HL-60/S4 (cell line): ENCODE data around the gene SLC2A9.

Source experiments
- in situ Hi-C: fragments of 300-500 bp; cut with MboI; formaldehyde crosslinking; loops from 2 replicates; pipeline ENCODE4 v1.14.3; 2022; ENCODE audit warnings: low sequenced_read_pairs

Gene SLC2A9

DNA sequence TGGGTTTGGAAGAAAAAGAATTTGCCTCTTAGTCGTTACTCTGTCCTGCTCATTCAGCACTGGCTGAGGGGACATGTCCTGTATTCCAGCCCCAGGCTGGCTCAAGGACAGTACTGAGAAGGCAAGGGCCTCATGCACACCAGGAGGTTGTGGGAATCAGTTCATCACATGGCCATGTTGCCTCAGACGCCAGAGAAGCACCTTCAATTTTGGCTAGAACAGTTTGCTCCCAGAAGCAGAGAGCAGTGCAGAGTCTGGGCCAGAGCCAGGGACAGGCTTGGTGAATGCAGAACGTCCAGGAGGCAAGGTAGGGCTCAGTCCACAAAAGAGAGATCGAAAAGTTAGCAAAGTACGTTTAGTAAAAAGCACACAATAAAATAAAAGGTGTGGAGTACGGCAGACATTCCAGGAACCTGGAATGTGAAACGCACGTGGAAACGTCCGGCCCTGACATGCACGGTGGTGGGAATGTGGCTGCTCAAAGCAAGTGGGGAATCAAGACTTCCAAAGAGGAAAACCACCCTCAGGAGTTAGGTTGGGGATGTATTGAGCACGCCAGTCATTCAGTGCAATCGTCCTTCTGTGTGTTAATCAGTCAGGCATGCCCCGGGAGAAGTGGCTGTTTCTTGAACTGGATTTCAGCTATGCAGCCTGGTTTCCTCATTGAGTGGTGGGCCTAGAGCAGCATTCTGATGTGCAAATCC, 1.2 kb upstream of the SLC2A9 start:
- in situ Hi-C loops = no loop called here

DNA sequence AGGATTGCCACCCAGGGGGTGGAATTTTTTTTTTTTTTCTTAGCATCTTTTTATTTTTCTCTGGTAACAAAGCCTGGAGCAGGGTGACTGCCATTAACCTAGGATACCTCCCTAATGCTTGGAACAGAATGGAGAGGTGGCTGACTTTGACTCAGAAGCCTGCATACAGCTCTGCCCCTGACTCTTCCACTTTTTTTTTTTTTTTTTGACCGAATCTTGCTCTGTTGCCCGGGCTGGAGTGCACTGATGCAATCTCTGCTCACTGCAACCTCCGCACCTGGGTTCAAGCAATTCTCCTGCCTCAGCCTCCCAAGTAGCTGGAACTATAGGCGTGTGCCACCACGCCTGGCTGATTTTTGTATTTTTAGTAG, 341 bp upstream of the SLC2A9 start:
- in situ Hi-C loops = no loop called here

DNA sequence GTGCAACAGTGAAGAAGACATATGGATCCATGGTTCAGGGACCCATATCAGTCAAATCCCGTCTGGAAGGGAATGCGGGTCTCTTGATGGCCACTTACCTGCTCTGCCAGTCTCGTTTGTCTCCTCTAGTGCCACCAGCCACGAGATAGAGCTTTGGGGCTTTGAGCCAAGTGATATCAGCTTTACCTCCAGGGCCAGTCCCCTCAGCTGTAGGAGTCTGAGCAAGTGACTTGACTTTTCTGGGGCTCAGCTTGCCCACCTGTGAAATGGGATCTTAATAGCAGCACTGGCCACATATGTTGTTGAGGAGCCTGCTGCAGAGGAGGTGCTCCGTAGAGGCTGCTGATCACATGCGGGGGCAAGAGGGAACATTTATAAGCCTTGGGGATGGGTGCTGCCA, 1.2 kb downstream of the SLC2A9 start:
- in situ Hi-C loops = no loop called here

DNA sequence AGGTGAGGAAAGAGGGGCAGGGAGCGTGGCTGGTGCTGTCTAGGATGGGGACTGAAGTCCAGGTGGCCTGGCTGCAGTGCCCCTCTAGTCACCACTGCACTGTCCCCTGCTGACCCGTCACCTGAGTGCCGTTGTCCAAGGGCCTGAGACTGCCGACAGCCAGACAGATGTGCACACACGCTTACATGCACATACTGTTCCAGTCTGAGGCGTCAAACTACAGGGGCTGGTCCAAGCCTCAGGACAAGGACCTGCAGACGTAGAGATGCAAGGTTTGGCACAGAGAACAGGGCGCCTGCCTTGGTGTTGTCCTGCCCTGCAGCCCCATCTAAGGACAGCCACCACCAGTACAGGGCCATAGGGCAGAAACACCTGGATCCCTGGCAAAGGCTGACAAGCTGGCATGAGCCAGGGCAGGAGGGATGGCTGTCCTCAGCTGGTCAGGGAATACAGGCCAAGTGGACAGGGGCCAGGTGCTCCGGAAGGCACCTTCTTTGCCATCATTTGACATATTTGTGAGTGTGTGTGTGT, 1.7 kb downstream of the SLC2A9 start:
- in situ Hi-C loops = loop anchor here (5.0 to 10.0 kb wide), 2 partner anchors 257 to 315 kb away; no protein-coding TSS in a partner anchor

DNA sequence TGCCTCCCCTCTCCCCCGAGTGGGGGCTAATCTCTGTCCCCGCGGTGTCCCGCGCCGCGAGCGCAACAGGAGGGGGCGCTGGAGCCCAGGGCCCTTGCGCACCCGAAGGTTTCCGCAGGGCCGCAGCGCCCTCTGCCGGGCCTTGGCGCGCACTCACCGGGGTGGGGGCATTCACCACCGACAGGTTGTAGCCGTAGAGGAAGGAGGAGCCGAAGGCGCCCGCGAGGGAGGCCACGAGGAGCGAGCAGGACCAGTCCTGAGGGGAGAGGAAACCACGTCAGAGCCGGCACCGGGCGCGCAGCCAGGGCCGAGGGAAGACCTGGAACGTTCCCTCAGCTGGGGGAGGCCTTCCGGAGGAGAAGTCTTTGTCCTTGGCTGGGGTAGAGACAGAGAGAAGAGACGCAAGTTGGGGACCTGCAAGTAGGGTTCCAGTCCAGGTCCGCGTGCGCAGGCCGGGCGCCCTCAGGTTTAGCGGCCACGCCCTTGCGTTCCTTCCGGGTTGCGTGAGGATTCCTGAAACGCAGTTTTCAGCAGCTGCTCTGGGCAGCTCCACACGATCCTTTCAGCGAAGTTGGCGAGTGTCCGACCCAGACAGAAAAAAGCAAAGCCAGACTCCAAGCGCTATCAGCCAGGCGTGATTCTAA, 2.4 kb downstream of the SLC2A9 start:
- in situ Hi-C loops = loop anchor here (5.0 to 10.0 kb wide), 2 partner anchors 257 to 314 kb away; no protein-coding TSS in a partner anchor

DNA sequence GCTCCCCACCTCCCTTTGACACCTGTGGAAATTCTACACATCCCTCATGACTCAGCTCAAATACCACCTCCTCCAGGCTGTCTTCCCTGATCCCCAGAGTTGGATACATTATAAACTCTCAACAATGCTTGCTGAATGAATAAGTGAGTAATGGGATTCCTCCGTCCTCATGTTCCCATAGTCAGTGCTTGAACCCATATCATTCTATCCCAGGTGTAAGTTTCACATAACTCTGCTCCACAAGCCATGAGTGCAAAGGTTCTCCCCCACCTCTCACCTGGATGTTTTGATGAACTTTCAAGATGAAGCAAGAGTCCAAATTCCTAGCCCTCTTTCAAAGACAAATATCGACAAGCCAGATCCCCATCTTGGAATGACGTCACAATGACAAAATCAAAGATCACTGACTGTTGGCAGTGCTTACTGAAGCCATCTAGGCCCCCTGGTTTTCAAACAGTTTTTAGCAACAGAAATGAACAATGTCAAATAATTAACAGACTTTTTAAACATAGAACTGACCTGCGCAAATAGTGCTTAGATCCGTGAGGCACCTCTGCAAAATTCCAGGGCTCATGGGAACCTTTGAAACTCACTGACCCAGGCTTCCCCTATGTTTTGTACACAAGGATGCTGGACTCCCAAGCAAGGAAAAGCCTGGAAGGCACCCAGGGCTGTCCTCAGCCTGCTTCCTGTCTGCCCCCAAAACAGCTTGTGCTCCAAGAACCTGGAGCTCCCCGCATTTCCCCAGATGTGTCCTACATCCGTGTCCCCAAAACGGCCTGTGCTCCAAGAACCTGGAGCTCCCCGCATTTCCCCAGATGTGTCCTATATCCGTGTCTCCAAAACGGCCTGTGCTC, 4.0 kb downstream of the SLC2A9 start:
- in situ Hi-C loops = loop anchor here (5.0 to 10.0 kb wide), 2 partner anchors 255 to 312 kb away; no protein-coding TSS in a partner anchor

DNA sequence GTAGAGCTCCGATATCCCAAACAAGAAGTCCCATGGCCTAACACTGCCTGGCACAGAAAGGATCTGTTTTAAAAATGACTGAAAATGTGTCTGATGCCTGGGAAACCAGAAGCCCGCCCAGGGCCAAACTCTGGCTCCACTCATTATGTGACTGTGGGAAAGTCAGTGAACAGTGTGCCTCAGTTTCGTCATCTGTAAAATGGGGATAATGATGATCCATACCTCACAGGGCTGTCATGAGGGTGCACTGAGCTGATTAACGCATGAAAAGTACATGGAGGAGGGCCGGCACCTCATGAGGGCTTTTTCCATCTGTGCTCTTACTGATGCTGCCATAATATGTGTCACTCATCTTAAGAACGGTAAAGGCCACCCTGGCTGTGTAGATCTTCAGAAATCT, 5.1 kb downstream of the SLC2A9 start:
- in situ Hi-C loops = loop anchor here (5.0 to 10.0 kb wide), 2 partner anchors 254 to 311 kb away; no protein-coding TSS in a partner anchor

DNA sequence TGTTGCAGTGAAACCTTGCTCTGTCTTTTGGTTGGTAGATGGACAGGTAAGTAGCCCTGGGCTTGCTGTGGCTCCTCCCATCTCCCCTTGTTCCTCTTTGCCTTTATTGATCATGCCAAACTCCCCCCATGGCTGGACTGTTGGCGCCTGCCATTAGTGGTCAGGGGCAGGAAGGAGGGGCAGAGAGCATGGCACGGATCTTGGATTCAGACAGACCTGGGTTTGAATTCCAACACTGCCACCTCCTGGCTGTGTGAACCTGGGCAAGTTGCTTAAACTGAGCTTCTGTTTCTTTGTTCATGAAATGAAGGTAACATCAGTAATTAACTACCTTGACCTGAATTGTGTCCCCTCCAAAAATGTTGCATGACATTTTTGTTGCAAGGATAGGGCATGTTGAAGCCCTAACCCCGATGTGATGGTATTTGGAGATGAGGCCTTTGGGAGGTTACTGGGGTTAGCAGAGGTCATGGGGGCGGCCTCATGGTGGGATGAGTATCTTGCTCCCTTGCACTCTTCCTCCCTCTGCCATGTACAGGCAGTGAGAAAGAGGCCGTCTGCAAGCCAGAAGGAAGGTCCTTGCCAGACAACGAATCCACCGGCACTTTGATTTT, 6.0 kb downstream of the SLC2A9 start:
- in situ Hi-C loops = loop anchor here (5.0 to 10.0 kb wide), 2 partner anchors 253 to 310 kb away; no protein-coding TSS in a partner anchor

DNA sequence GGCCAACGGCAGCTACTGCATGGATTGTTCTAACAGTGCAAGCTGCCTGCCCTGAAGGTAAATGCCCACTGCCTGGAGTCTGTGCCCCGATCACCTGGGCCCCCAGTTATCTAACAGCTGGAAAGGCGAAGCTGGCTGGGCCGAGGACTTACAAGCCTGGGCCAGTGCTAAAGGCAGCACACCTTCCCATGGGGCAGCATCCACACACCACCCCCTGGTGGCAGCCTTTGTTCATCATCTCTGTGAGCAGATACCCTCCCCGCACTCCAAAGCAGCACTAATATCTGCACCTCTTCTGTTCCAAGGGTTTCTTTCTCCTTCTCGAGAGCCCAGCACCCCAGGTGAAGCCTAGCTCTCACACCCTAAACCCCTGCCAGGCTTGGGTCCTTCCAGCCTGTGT, 7.6 kb downstream of the SLC2A9 start:
- in situ Hi-C loops = loop anchor here (10.0 kb wide), 1 partner anchor 309 kb away; no protein-coding TSS in a partner anchor

DNA sequence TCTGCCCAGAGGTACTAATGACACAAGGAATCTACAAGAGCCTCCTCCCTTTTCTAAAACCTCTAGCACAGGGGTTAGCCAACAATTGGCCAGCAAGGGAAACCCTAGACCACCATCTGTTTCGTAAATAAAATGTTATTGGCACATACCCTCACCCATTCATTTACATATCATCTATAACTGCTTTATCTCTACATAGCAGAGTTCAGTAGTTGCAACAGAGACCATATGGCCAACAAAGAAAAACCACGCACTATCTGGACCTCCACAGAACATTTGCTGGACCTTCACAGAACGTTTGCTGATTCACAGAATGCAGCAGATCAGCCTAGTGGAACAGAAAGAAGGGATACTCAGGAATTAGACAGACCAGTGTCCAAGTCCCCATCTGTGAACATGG, 9.4 kb downstream of the SLC2A9 start:
- in situ Hi-C loops = loop anchor here (10.0 kb wide), 1 partner anchor 307 kb away; no protein-coding TSS in a partner anchor

DNA sequence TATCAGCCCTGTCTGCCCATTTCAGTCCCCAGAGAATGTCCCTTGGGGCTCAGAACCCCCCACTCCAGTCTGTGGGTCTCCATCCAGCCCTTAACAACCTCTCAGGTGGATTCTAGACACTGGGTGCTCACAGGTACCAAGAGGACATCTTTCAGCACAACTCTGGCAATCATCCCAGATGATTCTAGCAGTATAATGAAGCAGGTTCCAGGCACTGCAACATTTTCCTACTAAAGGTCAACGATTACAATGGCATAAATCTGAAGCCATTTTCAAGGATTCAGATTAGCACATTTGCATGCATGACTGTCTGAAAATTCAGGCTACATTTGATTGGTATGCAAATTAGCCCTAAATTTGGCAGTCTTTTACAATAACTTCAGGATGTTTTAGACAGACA, 10.0 kb downstream of the SLC2A9 start:
- in situ Hi-C loops = loop anchor here (10.0 kb wide), 1 partner anchor 306 kb away; no protein-coding TSS in a partner anchor

DNA sequence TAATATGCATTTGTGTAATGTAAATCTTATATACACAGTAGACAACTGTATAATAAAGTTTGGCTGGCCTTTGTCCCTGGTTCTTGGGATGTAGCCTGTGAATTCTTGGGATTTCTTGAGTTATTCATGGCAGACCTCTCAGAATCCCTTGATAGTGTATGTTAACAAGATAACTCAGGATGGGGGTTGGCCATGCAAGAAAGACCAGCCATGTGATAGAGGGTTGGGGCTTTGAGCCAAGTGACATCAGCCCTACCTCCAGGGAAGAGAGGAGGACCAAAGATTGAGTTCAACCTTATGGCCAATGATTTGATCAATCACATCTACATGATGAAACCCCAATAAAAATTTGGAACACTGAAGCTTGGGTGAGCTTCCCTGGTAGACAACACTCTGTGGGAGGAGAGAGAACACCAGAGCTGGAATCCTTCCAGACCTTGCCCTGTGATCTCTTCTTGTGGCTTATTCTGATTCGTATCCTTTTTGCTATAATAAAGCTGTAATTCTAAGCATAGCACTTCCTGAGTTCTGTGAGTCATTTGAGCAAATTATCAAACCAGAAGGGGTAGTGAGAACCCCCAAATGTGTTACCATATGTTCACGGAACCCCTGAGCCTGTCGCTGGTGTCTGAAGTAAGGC, 11.3 kb downstream of the SLC2A9 start:
- in situ Hi-C loops = loop anchor here (10.0 kb wide), 1 partner anchor 305 kb away; no protein-coding TSS in a partner anchor

DNA sequence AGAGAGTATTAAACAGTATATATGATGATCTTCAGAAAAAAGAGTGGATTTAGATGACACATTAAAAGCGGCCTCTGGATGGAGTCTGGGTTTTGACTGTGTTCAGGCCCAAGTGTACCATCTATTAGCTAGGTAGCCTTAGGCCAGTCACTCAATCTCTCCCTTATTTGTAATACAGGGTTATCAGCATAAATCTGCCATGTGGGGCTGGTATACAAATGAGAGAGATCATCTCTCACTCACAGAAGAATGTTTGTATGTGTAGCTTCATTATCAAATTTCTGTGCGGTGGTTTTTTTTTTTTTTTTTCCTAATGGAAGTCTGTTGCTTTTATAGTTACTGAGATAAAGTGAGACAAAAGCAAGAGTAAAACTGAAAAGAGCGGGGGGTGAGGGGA, 12.7 kb downstream of the SLC2A9 start:
- in situ Hi-C loops = no loop called here

DNA sequence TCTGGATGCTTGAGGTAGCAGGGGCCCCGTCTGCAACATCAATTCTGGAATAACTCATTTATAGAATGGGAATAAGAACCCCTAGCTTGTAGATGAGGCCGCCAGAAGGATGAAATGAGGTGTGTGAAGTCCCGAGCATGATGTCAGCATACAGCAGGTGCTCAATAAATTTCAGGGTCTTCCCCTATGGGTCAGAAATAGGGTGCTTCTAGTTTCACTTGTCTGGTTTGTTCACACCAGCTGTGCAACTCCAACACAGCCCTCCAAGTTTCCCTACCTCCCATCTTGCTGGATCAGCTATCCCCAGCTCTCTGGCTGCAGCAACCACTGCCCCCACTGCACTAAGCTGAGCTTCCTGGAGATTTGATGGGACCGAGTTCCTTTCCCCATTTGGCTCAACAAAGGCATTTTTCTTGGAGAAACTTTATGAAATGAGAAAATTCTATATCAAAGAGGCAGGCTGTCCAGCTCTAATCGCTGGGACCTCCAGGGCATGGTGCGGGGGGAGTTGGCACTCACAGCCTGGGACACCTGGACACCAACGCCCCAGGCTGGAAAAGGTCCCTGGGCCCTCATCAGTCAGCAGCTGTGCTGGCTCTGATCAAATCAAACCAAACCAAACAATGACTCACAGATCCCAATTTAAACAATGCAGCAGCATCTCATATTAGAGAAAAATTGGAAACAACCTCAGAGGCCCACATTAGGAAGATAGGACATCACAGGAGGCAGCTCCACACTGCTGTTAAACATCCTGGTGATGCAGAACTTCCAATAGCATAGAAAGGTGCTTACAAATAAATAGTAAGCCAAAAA, 13.3 kb downstream of the SLC2A9 start:
- in situ Hi-C loops = no loop called here

DNA sequence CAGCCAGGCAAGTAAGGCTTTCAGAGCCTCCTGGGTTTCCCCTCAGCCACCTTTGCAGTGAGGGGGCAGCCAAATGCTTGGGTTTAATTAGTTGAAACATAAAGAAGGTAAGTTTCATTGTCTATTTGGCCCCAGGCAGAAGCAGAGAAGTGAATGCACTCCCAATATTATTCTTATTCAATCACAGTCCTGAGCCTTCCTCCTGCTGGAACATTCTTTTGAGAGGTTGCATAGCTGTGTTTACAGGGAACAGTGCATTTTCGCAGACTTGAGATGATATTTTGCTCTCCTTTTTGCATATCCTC, 13.9 kb downstream of the SLC2A9 start:
- in situ Hi-C loops = no loop called here

DNA sequence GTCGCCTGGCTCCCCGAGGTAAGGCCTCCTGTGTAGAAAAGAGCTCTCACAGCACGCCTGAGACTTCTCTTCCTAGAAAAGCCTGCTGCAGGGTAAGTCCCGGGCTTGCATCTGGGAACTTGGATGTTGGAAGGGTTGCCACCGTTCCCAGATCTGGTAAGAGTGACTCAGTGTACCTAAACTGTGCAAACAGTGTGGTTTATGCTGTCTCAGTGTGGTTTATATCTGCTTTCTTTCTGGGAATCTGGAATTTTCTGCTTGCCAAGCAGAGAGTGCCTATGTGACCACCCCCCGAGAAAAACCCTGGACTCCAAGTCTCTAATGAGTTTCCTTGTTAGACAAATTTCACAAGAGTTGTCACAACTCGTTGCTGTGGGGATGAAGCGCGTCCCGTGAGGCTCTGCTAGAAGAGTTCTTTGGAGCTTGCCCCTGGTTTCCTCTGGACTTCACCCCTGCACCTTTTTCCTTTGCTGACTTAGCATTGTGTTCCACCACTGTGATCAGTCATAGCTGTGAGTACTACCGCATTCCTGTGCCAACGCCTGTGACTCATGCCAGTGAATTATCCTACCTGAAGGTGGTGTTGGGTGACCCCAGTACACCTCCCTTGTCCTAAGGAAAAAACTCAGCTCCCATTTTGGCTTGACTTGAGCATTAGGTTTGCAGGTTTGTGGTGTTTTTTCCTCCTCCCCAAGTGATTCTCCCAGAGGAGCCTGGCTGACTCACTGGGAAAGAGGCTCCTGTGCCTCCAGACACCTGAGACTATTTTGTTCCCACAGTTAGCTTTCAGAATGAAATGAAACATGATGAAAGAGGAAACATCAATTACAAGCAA, 14.5 kb downstream of the SLC2A9 start:
- in situ Hi-C loops = no loop called here

DNA sequence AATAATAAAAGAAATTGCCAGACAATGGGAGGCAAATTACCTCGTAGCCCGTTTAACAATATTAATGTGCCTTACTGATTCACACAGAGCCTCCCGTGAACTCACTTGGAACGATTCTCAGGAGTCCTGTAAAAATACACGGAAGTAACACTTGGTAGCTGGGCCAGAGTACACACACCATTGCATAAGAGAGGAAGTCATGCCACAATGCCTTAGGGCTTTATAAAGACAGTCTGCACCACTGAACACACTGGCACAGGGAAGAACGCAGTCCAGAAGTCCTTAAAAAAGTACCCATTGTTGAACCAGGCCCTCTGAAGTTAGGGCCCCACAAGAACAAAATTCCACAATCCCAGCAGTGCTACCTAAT, 15.1 kb downstream of the SLC2A9 start:
- in situ Hi-C loops = no loop called here

DNA sequence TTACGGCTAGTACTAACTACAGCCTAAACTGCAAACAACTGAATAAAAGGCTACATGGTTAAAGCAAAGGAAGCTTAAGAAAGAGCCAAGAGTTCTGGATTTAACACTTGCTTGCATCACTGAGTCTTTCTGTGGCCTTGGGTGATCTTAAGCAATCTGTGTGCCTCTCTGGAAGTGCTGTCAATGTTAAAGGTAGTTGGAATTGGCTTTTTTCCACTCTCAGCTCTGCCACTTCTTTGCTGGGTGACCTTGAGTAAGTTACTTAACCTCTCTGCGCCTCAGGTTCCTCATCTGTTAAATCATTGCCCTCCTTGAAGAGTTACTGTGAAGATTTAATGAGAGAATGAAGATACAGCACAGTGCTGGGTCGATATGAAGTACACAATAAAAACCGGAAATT, 15.7 kb downstream of the SLC2A9 start:
- in situ Hi-C loops = no loop called here

DNA sequence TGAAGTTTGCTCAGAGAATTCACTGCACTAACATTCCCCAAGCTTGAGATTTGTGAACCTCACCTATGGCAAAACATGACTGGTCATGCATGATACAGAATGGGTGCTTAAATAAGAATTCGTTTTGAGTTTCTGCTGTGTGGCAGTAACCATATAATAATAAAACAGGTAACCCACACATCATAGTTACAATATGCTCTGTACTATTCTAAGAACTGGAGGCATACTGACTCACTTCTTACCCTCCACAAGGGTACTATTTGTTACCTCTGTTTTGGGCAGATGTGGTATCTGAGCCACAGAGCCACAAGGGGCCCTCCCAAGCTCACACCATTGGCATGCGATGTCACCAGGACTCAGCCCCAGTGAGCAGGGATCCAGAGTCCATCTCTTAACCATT, 17.6 kb downstream of the SLC2A9 start:
- in situ Hi-C loops = no loop called here
